H9 (cell line): Measurements from ENCODE around the gene RAPH1. TPM values are rescaled to one million over a fixed set of nuclear protein-coding genes. Genes with fewer than 3 reads are reported as not detected.

Source experiments
- DNase-seq: peaks from one replicate; pipeline ENCODE4 v3.0.0-alpha.2; 2017
- H2AFZ ChIP-seq: one replicate; pipeline ENCODE4 v1.6.1; 2013; ENCODE audit warnings: mild to moderate bottlenecking, low read length, control low read depth, moderate library complexity
- H2AK5ac ChIP-seq: 2 replicates; pipeline ENCODE4 v1.6.1; 2013; ENCODE audit warnings: low read length, control low read depth, mixed read lengths; ENCODE audit not compliant: insufficient read length
- H2BK120ac ChIP-seq: one replicate; pipeline ENCODE4 v1.6.1; 2013; ENCODE audit warnings: low read depth, mild to moderate bottlenecking, low read length, control low read depth, inconsistent platforms; ENCODE audit not compliant: poor library complexity, severe bottlenecking
- H2BK12ac ChIP-seq: 2 replicates; pipeline ENCODE4 v1.6.1; 2013; ENCODE audit warnings: low read length, control low read depth, mixed read lengths, low read depth; ENCODE audit not compliant: insufficient read length
- H2BK15ac ChIP-seq: 2 replicates; pipeline ENCODE4 v1.6.1; 2013; ENCODE audit warnings: low read depth, low read length, control low read depth
- H2BK20ac ChIP-seq: one replicate; pipeline ENCODE4 v1.6.1; 2013; ENCODE audit warnings: low read depth, mild to moderate bottlenecking, low read length, control low read depth, inconsistent platforms; ENCODE audit not compliant: poor library complexity, severe bottlenecking
- H2BK5ac ChIP-seq: 2 replicates; pipeline ENCODE4 v1.6.1; 2013; ENCODE audit warnings: low read length, control low read depth, mixed read lengths; ENCODE audit not compliant: insufficient read length
- H3K14ac ChIP-seq: 2 replicates; pipeline ENCODE4 v1.6.1; 2013; ENCODE audit warnings: low read length, control low read depth; ENCODE audit not compliant: insufficient read depth
- H3K18ac ChIP-seq: 2 replicates; pipeline ENCODE4 v1.6.1; 2013; ENCODE audit warnings: low read depth, mild to moderate bottlenecking, mixed read lengths, low read length, control low read depth; ENCODE audit not compliant: insufficient read length
- H3K23ac ChIP-seq: 2 replicates; pipeline ENCODE4 v1.6.1; 2013; ENCODE audit warnings: low read length, control low read depth, mixed read lengths, low read depth; ENCODE audit not compliant: insufficient read length
- H3K23me2 ChIP-seq: 2 replicates; pipeline ENCODE4 v1.6.1; 2013; ENCODE audit warnings: low read depth, mild to moderate bottlenecking, mixed read lengths, low read length, control low read depth; ENCODE audit not compliant: insufficient read length, poor library complexity, severe bottlenecking
- H3K27ac ChIP-seq: 2 replicates; pipeline ENCODE4 v1.5.1; 2013; ENCODE audit warnings: low read length, control low read depth, mixed read lengths, low read depth; ENCODE audit not compliant: insufficient read length
- H3K27me3 ChIP-seq: 2 replicates; pipeline ENCODE4 v1.6.1; 2013; ENCODE audit warnings: low read length, control low read depth, inconsistent platforms; ENCODE audit not compliant: insufficient read depth
- H3K4ac ChIP-seq: 2 replicates; pipeline ENCODE4 v1.6.1; 2013; ENCODE audit warnings: low read depth, mild to moderate bottlenecking, control low read depth, inconsistent platforms, low read length, moderate library complexity
- H3K4me1 ChIP-seq: 2 replicates; pipeline ENCODE4 v1.6.1; 2013; ENCODE audit warnings: low read length, control low read depth, inconsistent platforms; ENCODE audit not compliant: insufficient read depth
- H3K4me2 ChIP-seq: 2 replicates; pipeline ENCODE4 v1.6.1; 2013; ENCODE audit warnings: low read length, control low read depth, mixed read lengths; ENCODE audit not compliant: insufficient read length, insufficient read depth
- H3K56ac ChIP-seq: 2 replicates; pipeline ENCODE4 v1.6.1; 2013; ENCODE audit warnings: low read depth, mild to moderate bottlenecking, mixed read lengths, low read length, control low read depth; ENCODE audit not compliant: insufficient read length
- H3K79me1 ChIP-seq: 2 replicates; pipeline ENCODE4 v1.6.1; 2013; ENCODE audit warnings: low read depth, mild to moderate bottlenecking, moderate library complexity, low read length, control low read depth, inconsistent platforms; ENCODE audit not compliant: insufficient read depth, poor library complexity, severe bottlenecking
- H3K79me2 ChIP-seq: 2 replicates; pipeline ENCODE4 v1.6.1; 2013; ENCODE audit warnings: low read length, control low read depth, inconsistent platforms; ENCODE audit not compliant: insufficient read depth
- H3K9ac ChIP-seq: 2 replicates; pipeline ENCODE4 v1.6.1; 2013; ENCODE audit warnings: low read length, control low read depth, mixed read lengths; ENCODE audit not compliant: insufficient read length; ENCODE audit errors: extremely low read depth
- H3K9me3 ChIP-seq: one replicate; pipeline ENCODE4 v1.6.1; 2013; ENCODE audit warnings: low read depth, low read length, inconsistent platforms; ENCODE audit not compliant: control insufficient read depth
- H3T11ph ChIP-seq: one replicate; pipeline ENCODE4 v1.6.1; 2013; ENCODE audit warnings: mild to moderate bottlenecking, low read length, control low read depth, inconsistent platforms
- H4K20me1 ChIP-seq: one replicate; pipeline ENCODE4 v1.6.1; 2013; ENCODE audit not compliant: control insufficient read depth, insufficient read length, insufficient read depth
- H4K5ac ChIP-seq: 2 replicates; pipeline ENCODE4 v1.6.1; 2013; ENCODE audit warnings: low read depth, mild to moderate bottlenecking, mixed read lengths, low read length, control low read depth; ENCODE audit not compliant: insufficient read length
- H4K8ac ChIP-seq: replicated peaks from 2 replicates; pipeline ENCODE4 v1.6.1; 2013; ENCODE audit warnings: low read length, control low read depth, mixed read lengths, low read depth; ENCODE audit not compliant: insufficient read length
- H4K91ac ChIP-seq: 2 replicates; pipeline ENCODE4 v1.6.1; 2013; ENCODE audit warnings: low read depth, mild to moderate bottlenecking, moderate library complexity, mixed read lengths, low read length, control low read depth; ENCODE audit not compliant: insufficient read length
- H3K27ac Mint-ChIP-seq, 3 experiments: 2 replicates in 2 of 3; 3 replicates in 1 of 3; pipeline ENCODE4 v1.8.0; 2020 to 2021; ENCODE audit warnings: mixed read lengths in 3 of 3, mild to moderate bottlenecking in 1 of 3, moderate library complexity in 1 of 3
- H3K27me3 Mint-ChIP-seq: 2 replicates; pipeline ENCODE4 v1.8.0; 2021; ENCODE audit warnings: low read depth, mild to moderate bottlenecking, moderate library complexity, mixed read lengths
- H3K36me3 Mint-ChIP-seq, 3 experiments: 2 replicates in 2 of 3; 3 replicates in 1 of 3; pipeline ENCODE4 v1.8.0; 2020 to 2021; ENCODE audit warnings: low read depth in 3 of 3, mixed read lengths in 3 of 3; ENCODE audit not compliant: insufficient read depth in 1 of 3
- H3K4me1 Mint-ChIP-seq, 2 experiments: 2 replicates each; pipeline ENCODE4 v1.8.0; 2020; ENCODE audit warnings: mixed read lengths in 2 of 2
- H3K4me3 Mint-ChIP-seq, 2 experiments: 2 replicates in 1 of 2; 3 replicates in 1 of 2; pipeline ENCODE4 v1.8.0; 2020 to 2021; ENCODE audit warnings: mild to moderate bottlenecking in 2 of 2, mixed read lengths in 2 of 2, moderate library complexity in 1 of 2
- H3K9me3 Mint-ChIP-seq, 2 experiments: 2 replicates in 1 of 2; 3 replicates in 1 of 2; pipeline ENCODE4 v1.8.0; 2020; ENCODE audit warnings: mild to moderate bottlenecking in 2 of 2, mixed read lengths in 2 of 2, moderate library complexity in 1 of 2
- CTCF ChIP-seq: fragments of 200-600 bp; sonication (generic); conservative IDR thresholded peaks from 3 replicates; pipeline ENCODE4 v1.8.0; 2021; ENCODE audit warnings: antibody characterized with exemption, mild to moderate bottlenecking
- WGBS: extraction: QIAGEN DNeasy Blood & Tissue Kit; methylation state at CpG from one replicate; pipeline ENCODE4 v1.1.7; 2013; ENCODE audit warnings: missing lambda C conversion rate, low lambda C conversion rate, mixed read lengths; ENCODE audit not compliant: insufficient read length; ENCODE audit errors: extremely low coverage; 5-methylcytosine and 5-hydroxymethylcytosine counted together
- total RNA-seq: library from RNA; stranded (reverse); gene quantifications from 2 replicates; pipeline ENCODE4 v1.2.1, GENCODE V29; 2021

Gene RAPH1
- total RNA-seq, 1 experiment from 2014 or later: 17.1 TPM

DNA sequence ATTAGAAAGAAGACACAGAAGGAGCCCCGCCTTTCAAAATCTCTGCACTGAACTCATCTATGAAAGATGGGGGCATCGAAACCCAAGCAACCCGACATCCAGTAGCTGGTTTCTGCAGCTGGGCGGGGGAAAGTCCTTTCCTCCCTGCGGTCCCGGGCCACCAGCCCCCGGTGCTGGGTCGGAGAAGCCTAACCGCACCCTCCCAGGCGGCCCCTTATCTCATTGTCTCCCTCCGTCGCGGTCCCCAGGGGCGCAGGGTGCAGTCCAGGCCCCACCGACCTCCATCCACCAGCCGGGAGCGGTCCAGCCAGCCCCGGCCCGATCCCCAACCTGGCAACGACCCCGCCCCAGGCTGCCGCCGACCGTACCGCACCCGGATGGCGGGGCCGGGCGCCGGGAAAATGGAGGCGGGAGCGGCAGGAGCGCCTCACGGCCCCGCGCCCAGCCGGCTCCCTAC, 452 bp downstream of the RAPH1 start:
- Histone ChIP-seq H3K56ac (no peak overlapping the region), H2AK5ac (no peak overlapping the region), H3K27me3 (no peaks in the 10 kb centered on the region; the same call in 1 of the 2 replicates), H4K8ac (no peak overlapping the region), H3K4ac (no peak overlapping the region), H4K5ac (no peak overlapping the region), H3T11ph (no peak overlapping the region), H3K79me2 (no peaks in the 10 kb centered on the region; the same call in 1 of the 2 replicates), H4K20me1 (no peaks in the 10 kb centered on the region), H2BK20ac (no peak overlapping the region), H2BK15ac (no peak overlapping the region), H3K9ac (peak overlapping the region; percentile 71), H3K4me2 (peak overlapping the region; percentile 98), H3K9me3 (no peaks in the 10 kb centered on the region), H3K23me2 (peaks cover 11% of the 10 kb centered on the region), H2BK120ac (no peak overlapping the region), H3K14ac (peak overlapping the region; percentile 97), H3K23ac (no peak overlapping the region), H2AFZ (no peak overlapping the region), H4K91ac (no peak overlapping the region), H3K18ac (peak overlapping the region; percentile 92), H3K4me1 (peaks cover 2% of the 10 kb centered on the region; the same call in 1 of the 2 replicates), H2BK5ac (no peak overlapping the region), H3K27ac (no peak overlapping the region), H3K79me1 (peaks cover 10% of the 10 kb centered on the region), H2BK12ac (no peak overlapping the region)
- Mint-ChIP-seq H3K4me3 (peak overlapping the region; percentile 80 to 87), H3K9me3 (peaks cover 12 to 13% of the 10 kb centered on the region in 2 experiments), H3K27me3 (peaks cover 13% of the 10 kb centered on the region), H3K36me3 (peaks cover 0 to 14% (median 7%) of the 10 kb centered on the region in 3 experiments; a peak in 5 of 7 replicates), H3K4me1 (peaks cover 23 to 30% of the 10 kb centered on the region in 2 experiments), H3K27ac (peak overlapping the region in 1 of 3 experiments; percentile 49; a peak in 1 of 7 replicates)
- no peak for DNase-seq
- WGBS: no CpG with 5 or more reads among the region's 37 CpGs
- TF ChIP-seq CTCF: no peak
